GM19467 (cell line): ENCODE data around the gene LRRC46.

Experiments
- ATAC-seq: cut with Tn5 transposase; IDR thresholded peaks from one replicate; pipeline ENCODE4 v1.9.1; 2021; ENCODE audit warnings: mild to moderate bottlenecking, moderate library complexity; ENCODE audit not compliant: unreplicated experiment

LRRC46 gene

GRCh38 chr17:47850692-47851573 lies 19.5 kb downstream of the LRRC46 start, which contains the start of gene SP6:
TSS of gene SP6 (minus strand) at chr17:47851163. CDS start at chr17:47848429, 2,734 bp downstream.
- no peak for ATAC-seq

GRCh38 chr17:47851764-47852112 lies 20.3 kb downstream of the LRRC46 start:
- no peak for ATAC-seq

- ATAC-seq: no peak
Measured at GRCh38 chr17:47852113-47852949, 20.9 kb downstream of the LRRC46 start.

GRCh38 chr17:47853616-47854015 lies 22.1 kb downstream of the LRRC46 start:
- ATAC-seq: no peak

GRCh38 chr17:47855737-47856136 lies 24.3 kb downstream of the LRRC46 start:
- ATAC-seq: no peak

- ATAC-seq: no peak
Measured at GRCh38 chr17:47856830-47857229, 25.4 kb downstream of the LRRC46 start.

GRCh38 chr17:47857551-47858455 lies 26.3 kb downstream of the LRRC46 start:
- no peak for ATAC-seq

GRCh38 chr17:47860386-47860785 lies 28.9 kb downstream of the LRRC46 start:
- no peak for ATAC-seq

- no peak for ATAC-seq
Measured at GRCh38 chr17:47862621-47863440, 31.4 kb downstream of the LRRC46 start.

GRCh38 chr17:47864791-47865216 lies 33.3 kb downstream of the LRRC46 start:
- no peak for ATAC-seq

- ATAC-seq: no peak
Measured at GRCh38 chr17:47866941-47867340, 35.5 kb downstream of the LRRC46 start.

GRCh38 chr17:47867813-47868533 lies 36.5 kb downstream of the LRRC46 start:
- no peak for ATAC-seq

GRCh38 chr17:47869114-47869513 lies 37.6 kb downstream of the LRRC46 start:
- no peak for ATAC-seq

- ATAC-seq: no peak
Measured at GRCh38 chr17:47870056-47870455, 38.6 kb downstream of the LRRC46 start.

- no peak for ATAC-seq
Measured at GRCh38 chr17:47871048-47871447, 39.6 kb downstream of the LRRC46 start.

GRCh38 chr17:47872019-47872650 lies 40.7 kb downstream of the LRRC46 start:
- no peak for ATAC-seq

GRCh38 chr17:47872651-47873161 lies 41.2 kb downstream of the LRRC46 start:
- ATAC-seq: no peak
